Measurements from ENCODE around the gene GPR158.

DNA sequence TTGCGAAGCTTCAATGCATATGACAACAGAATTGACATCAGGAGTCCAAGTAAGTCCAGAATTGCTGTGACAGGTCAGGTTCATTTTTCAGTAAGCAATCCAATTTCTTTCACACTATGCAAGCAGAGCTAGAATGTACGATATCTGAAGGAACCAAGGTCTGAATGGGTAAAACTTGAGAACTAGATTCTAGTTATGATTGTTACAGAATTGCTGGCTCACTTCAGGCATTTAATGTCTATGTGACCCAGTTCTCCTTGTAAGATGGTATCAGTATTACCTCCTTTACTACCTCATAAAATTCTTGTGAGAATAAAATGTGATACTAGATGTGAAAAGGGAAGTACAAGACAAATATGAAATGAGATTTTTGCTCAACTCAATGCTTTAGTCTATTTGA lies 159.6 kb downstream of the GPR158 start:
- TF ChIP-seq EZH2phosphoT487 (IDR thresholded peaks at IDR 0.05; ENCODE audit: low read depth, severe bottlenecking, unreplicated experiment) = no peak
- TF ChIP-seq, protein P1, sequence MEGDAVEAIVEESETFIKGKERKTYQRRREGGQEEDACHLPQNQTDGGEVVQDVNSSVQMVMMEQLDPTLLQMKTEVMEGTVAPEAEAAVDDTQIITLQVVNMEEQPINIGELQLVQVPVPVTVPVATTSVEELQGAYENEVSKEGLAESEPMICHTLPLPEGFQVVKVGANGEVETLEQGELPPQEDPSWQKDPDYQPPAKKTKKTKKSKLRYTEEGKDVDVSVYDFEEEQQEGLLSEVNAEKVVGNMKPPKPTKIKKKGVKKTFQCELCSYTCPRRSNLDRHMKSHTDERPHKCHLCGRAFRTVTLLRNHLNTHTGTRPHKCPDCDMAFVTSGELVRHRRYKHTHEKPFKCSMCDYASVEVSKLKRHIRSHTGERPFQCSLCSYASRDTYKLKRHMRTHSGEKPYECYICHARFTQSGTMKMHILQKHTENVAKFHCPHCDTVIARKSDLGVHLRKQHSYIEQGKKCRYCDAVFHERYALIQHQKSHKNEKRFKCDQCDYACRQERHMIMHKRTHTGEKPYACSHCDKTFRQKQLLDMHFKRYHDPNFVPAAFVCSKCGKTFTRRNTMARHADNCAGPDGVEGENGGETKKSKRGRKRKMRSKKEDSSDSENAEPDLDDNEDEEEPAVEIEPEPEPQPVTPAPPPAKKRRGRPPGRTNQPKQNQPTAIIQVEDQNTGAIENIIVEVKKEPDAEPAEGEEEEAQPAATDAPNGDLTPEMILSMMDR (IDR thresholded peaks at IDR 0.05; ENCODE audit: poor library complexity) = no peak
- no peak for TF ChIP-seq EZH2 (IDR thresholded peaks at IDR 0.05; ENCODE audit: borderline replicate concordance)

Measured in hepatocyte (in vitro differentiated cells).